ENCODE measurements around the gene DHX36.

The DHX36 gene

GRCh38 chr3:154323891-154324738 is at the start of gene DHX36:
Gene DHX36, minus strand, starts transcription at chr3:154324487. Its CDS starts 71 bp downstream, at chr3:154324416.
- peak; percentile 86 for DNase-seq

- DNase-seq: no peak
Measured at GRCh38 chr3:154367221-154367620, 42.9 kb upstream of the DHX36 start.

- no peak for DNase-seq
Measured at GRCh38 chr3:154364849-154365248, 40.6 kb upstream of the DHX36 start.

- DNase-seq: no peak
Measured at GRCh38 chr3:154361099-154361498, 36.8 kb upstream of the DHX36 start.

GRCh38 chr3:154356009-154356408 is 31.7 kb upstream of the DHX36 start:
- no peak for DNase-seq

GRCh38 chr3:154349223-154349622 is 24.9 kb upstream of the DHX36 start:
- no peak for DNase-seq

GRCh38 chr3:154345422-154346122 is 21.3 kb upstream of the DHX36 start:
- no peak for DNase-seq

- no peak for DNase-seq
Measured at GRCh38 chr3:154338570-154338969, 14.3 kb upstream of the DHX36 start.

- DNase-seq: no peak
Measured at GRCh38 chr3:154338008-154338407, 13.7 kb upstream of the DHX36 start.

- peak; percentile 10 for DNase-seq
Measured at GRCh38 chr3:154334973-154335420, 10.7 kb upstream of the DHX36 start.

GRCh38 chr3:154327871-154328270 is 3.6 kb upstream of the DHX36 start:
- DNase-seq: no peak

- DNase-seq: no peak
Measured at GRCh38 chr3:154324919-154325318, 632 bp upstream of the DHX36 start.

GRCh38 chr3:154316974-154317767 is 7.1 kb downstream of the DHX36 start:
- DNase-seq: no peak

GRCh38 chr3:154314152-154314551 is 10.1 kb downstream of the DHX36 start:
- DNase-seq: no peak

- DNase-seq: no peak
Measured at GRCh38 chr3:154310840-154311239, 13.4 kb downstream of the DHX36 start.

- DNase-seq: no peak
Measured at GRCh38 chr3:154307363-154307762, 16.9 kb downstream of the DHX36 start.

- no peak for DNase-seq
Measured at GRCh38 chr3:154304936-154305335, 19.4 kb downstream of the DHX36 start.

- no peak for DNase-seq
Measured at GRCh38 chr3:154304116-154304786, 20.0 kb downstream of the DHX36 start.

GRCh38 chr3:154301561-154301960 is 22.7 kb downstream of the DHX36 start:
- DNase-seq: no peak

GRCh38 chr3:154294016-154294415 is 30.3 kb downstream of the DHX36 start:
- DNase-seq: no peak

GRCh38 chr3:154290187-154290586 is 34.1 kb downstream of the DHX36 start:
- DNase-seq: no peak

- peak; percentile 60 for DNase-seq
Measured at GRCh38 chr3:154285221-154285620, 39.1 kb downstream of the DHX36 start.

GRCh38 chr3:154280161-154280560 is 44.1 kb downstream of the DHX36 start:
- DNase-seq: no peak
